Measurements from ENCODE around the gene TBC1D22A.

GRCh38 chr22:47060718-47061117 lies 298.3 kb downstream of the TBC1D22A start:
- TF ChIP-seq CTCF (IDR thresholded peaks at IDR 0.05; ENCODE audit: low read depth, low read length, missing input control) = no peak
- TF ChIP-seq EGR1 (IDR thresholded peaks at IDR 0.05; ENCODE audit: low read depth in 2 of 2) = no peak
- TF ChIP-seq SP1 (IDR thresholded peaks at IDR 0.05) = no peak
